A673 (cell line): ENCODE measurements around the gene PBX1.

Experiments
- CTCF ChIP-seq: fragments of 300-800, 200-600 bp; sonication (generic); conservative IDR thresholded peaks from 2 replicates; pipeline ENCODE4 v1.5.1; 2017; ENCODE audit warnings: low read depth, mild to moderate bottlenecking, antibody characterized with exemption, low read length, moderate library complexity, mixed read lengths
- EZH2 ChIP-seq: fragments of 200-600 bp; sonication (generic); IDR thresholded peaks from 2 replicates; pipeline ENCODE4 v1.6.1; 2017; ENCODE audit warnings: borderline replicate concordance, low read depth, mild to moderate bottlenecking, mixed read lengths, antibody characterized with exemption, low read length; ENCODE audit not compliant: poor library complexity, severe bottlenecking

DNA sequence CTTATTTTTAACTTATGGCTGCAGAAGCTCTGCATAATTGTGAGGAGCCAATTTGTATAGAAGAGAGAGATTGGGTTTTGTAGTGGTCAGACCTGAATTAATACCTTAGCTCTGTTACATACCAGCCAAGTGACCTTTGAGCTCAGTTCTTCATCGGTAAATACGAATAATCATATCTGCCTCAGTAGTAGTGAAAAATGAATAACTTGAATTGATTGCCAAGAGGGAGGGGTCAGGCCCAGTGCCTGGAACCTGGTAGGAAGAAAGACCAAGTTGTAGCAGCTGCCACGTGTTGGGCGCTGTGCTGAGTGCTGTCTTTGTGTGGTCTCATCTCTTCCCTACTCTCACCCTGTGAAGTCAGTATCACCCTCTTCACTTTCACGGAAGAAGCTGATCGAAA lies 247.5 kb downstream of the PBX1 start:
- TF ChIP-seq EZH2 (no peak), CTCF (no peak)
